ENCODE results near the gene SPTY2D1.
"Not testable (repeated sequence)": the region's sequence is repeated elsewhere in the genome, so short reads cannot be mapped to it uniquely, and the experiment has no call there.

SPTY2D1 gene

DNA sequence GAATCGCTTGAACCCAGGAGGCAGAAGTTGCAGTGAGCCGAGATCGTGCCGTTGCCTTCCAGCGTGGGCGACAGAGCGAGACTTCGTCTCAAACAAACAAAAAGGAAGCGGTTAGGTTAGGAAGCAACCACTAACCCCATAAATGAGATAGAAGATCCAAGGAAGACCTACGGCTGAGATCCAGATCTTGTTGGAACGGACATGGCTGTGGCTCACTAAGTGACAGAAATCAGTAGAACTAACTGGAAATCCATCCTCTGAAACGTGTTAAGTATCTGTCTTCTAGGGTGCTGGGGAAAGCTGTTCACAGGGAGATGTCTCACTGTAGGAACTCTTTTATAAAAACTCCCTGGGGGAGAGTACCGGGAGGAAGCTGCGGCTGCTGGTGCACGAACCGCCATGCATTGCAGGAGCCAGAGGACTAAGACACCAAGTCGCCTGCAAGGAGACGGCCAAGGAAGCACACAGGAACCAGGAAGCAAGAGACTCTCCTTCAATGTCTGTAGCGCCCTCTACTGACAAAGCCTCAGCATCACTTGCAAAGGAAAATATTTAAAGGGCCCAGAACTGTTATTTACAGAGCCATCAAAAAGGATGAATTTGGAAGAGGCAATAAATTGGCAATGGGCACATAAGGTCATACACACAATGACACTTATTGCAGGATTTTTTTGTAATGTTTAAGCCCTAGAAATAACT, 16.9 kb upstream of the SPTY2D1 start:
- Histone ChIP-seq H3K4me3 (ENCODE audit: low read length) (no peak overlapping the region), H3K36me3 (ENCODE audit: control insufficient read depth, insufficient read depth, low read length) (no peaks in the 10 kb centered on the region), H3K27ac (ENCODE audit: low read depth, low read length) (no peak overlapping the region), H3K27me3 (ENCODE audit: control insufficient read depth, insufficient read depth, low read length) (no peaks in the 10 kb centered on the region), H3K9ac (ENCODE audit: low read length) (no peak overlapping the region), H3K4me1 (ENCODE audit: control insufficient read depth, insufficient read depth, low read length) (no peaks in the 10 kb centered on the region)

DNA sequence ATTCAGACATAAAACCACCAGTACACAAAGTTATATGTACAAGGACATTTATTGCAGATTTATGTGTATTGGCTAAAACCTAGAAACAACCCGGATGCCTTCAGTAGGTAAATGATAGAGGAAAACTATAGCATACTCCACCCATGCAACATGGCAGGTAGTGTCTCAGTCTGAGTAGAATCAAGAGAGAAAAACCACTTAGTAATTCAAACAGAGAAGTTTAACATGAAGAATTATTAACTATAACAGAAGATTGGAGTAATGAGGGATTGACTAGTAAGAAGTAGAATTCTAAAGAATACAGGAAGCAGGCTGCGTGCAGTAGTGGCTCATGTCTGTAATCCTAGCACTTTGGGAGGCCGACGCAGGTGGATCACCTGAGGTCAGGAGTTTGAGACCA, 16.2 kb upstream of the SPTY2D1 start:
- Histone ChIP-seq H3K36me3 (ENCODE audit: control insufficient read depth, insufficient read depth, low read length) (no peaks in the 10 kb centered on the region), H3K27ac (ENCODE audit: low read depth, low read length) (no peak overlapping the region), H3K9ac (ENCODE audit: low read length) (no peak overlapping the region), H3K27me3 (ENCODE audit: control insufficient read depth, insufficient read depth, low read length) (no peaks in the 10 kb centered on the region), H3K4me3 (ENCODE audit: low read length) (no peak overlapping the region), H3K4me1 (ENCODE audit: control insufficient read depth, insufficient read depth, low read length) (no peaks in the 10 kb centered on the region)

DNA sequence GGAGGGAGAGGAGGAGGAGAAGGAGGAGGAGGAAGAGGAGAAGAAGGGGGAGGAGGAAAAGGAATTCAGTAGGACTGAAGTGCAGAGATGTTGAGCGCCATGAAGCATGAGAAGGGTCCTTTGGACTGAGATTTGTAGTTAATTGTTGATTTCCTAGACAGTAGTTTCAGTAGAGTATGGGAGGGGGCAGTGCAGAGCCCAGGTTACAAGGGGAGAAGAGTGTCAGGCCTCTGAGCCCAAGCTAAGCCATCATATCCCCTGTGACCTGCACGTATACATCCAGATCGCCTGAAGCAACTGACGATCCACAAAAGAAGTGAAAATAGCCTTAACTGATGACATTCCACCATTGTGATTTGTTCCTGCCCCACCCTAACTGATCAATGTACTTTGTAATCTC, 8.9 kb upstream of the SPTY2D1 start:
- not testable (repeated sequence) for H3K27me3 ChIP-seq (ENCODE audit: control insufficient read depth, insufficient read depth, low read length); H3K27ac ChIP-seq (ENCODE audit: low read depth, low read length); H3K4me1 ChIP-seq (ENCODE audit: control insufficient read depth, insufficient read depth, low read length)

DNA sequence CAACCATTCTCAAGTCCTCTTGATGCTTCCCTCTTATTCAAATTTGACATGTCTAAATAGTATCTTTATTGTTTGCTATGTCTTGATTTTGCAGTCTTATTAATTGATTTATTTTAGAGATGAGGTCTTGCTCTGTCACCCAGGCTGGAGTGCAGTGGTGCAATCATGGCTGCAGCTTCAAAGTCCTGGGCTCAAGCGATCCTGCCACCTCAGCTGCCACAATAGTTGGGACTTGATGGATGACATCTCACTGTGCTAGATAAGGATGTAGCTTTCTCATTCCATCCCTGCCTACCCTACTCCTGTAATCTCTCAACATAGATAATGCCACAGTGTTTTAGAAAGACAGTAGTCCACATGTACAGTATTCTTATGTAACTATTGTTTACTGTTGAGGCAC, 7.5 kb upstream of the SPTY2D1 start:
- Histone ChIP-seq H3K9ac (ENCODE audit: low read length) (no peak overlapping the region), H3K27ac (ENCODE audit: low read depth, low read length) (no peak overlapping the region), H3K4me3 (ENCODE audit: low read length) (no peak overlapping the region)

More for the DNA sequence above, 8.9 kb upstream of the SPTY2D1 start:
- H3K9ac ChIP-seq (ENCODE audit: low read length); H3K36me3 ChIP-seq (ENCODE audit: control insufficient read depth, insufficient read depth, low read length); H3K4me3 ChIP-seq (ENCODE audit: low read length): not testable (repeated sequence)

DNA sequence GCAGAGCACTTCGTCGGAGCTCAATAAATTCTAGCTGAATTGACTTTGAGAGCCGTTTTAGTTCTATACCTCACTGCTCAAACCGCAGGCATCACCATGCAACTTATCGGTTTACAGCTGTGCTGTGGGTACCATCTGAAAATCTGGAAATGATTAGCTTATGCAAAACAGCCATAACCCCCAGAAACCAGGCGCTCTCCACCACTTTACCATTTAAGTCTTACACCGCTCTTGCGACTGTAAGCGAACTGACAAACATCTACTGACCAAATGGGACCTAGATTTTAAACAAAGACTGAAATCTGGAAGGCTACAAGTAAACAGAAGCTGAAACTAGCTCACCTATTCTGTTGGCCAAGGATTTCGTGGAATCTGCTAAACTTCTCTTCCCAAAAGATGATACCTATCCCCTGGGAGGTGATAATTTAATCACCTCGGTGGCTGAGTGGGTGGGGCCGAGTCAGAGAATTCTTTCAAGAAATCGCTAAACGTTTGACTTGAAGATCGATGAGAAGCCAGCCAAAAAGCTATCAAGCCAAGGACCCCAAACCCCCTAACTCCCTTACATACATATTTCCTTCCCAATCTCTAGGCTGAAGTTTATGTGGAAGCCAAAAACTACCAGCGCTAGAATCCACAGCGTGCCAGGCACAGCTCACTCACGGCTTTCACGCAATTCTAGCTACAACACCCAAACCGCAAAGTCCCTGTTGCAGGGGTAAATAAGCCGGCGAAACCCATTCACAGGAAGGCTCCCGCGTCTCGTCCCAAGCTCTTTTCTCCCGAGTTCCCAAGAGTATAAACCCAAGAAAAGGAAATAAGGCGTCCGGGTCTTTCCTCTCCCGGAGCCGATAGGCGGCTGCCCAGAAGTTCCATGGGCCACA, 644 bp downstream of the SPTY2D1 start:
- Histone ChIP-seq H3K4me1 (ENCODE audit: control insufficient read depth, insufficient read depth, low read length) (peaks cover 14% of the 10 kb centered on the region), H3K9ac (ENCODE audit: low read length) (peak overlapping the region; percentile 94), H3K36me3 (ENCODE audit: control insufficient read depth, insufficient read depth, low read length) (no peaks in the 10 kb centered on the region), H3K4me3 (ENCODE audit: low read length) (peak overlapping the region; percentile 95), H3K27me3 (ENCODE audit: control insufficient read depth, insufficient read depth, low read length) (no peaks in the 10 kb centered on the region), H3K27ac (ENCODE audit: low read depth, low read length) (peak overlapping the region; percentile 92)

More for the DNA sequence above, 7.5 kb upstream of the SPTY2D1 start:
- Histone ChIP-seq H3K4me1 (ENCODE audit: control insufficient read depth, insufficient read depth, low read length) (no peaks in the 10 kb centered on the region), H3K36me3 (ENCODE audit: control insufficient read depth, insufficient read depth, low read length) (no peaks in the 10 kb centered on the region), H3K27me3 (ENCODE audit: control insufficient read depth, insufficient read depth, low read length) (no peaks in the 10 kb centered on the region)

DNA sequence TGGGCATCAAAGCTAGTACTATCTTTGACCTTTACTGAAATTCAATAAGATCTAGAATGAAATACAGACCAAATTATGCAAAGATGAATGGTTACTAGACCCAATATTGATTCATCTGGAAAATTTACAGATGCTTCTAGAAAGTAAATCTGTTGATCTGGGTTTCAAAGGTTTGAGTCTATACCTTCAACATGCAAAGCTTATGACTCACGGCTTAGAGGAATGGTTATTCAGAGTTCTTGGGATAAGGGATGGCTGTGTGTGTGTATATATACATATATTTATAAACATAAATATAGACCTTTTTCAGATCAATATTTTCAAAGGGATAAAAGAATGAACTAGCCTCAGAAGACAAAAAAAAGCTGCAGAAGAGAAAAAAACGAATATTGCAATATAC, 1.3 kb downstream of the SPTY2D1 start:
- peaks cover 14% of the 10 kb centered on the region for H3K4me1 ChIP-seq (ENCODE audit: control insufficient read depth, insufficient read depth, low read length)
- peak overlapping the region; percentile 95 for H3K4me3 ChIP-seq (ENCODE audit: low read length)
- no peak overlapping the region for H3K9ac ChIP-seq (ENCODE audit: low read length)
- H3K27me3 ChIP-seq (ENCODE audit: control insufficient read depth, insufficient read depth, low read length) = no peaks in the 10 kb centered on the region
- no peaks in the 10 kb centered on the region for H3K36me3 ChIP-seq (ENCODE audit: control insufficient read depth, insufficient read depth, low read length)
- no peak overlapping the region for H3K27ac ChIP-seq (ENCODE audit: low read depth, low read length)

DNA sequence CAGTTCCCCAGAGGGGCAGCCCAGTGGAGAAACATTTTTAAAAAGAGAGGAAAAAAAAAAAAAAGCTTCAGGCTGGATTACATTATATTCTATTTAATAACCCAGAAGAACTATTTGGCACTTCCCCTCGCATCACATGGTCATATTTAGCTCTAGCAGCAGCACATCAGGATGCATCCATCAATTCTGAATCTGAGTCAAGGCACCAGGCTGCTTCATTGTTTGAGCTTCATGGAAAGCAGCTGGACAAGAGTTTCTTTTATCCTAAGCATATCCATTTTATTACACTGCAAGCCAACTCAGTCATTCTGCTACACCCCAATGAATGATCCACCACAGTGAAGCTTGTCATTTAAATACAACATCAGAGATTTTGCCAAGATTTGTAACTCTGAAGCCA, 10.0 kb downstream of the SPTY2D1 start:
- no peak overlapping the region for H3K4me3 ChIP-seq (ENCODE audit: low read length)
- no peaks in the 10 kb centered on the region for H3K4me1 ChIP-seq (ENCODE audit: control insufficient read depth, insufficient read depth, low read length)
- no peak overlapping the region for H3K27ac ChIP-seq (ENCODE audit: low read depth, low read length)
- H3K9ac ChIP-seq (ENCODE audit: low read length) = no peak overlapping the region
- H3K36me3 ChIP-seq (ENCODE audit: control insufficient read depth, insufficient read depth, low read length) = no peaks in the 10 kb centered on the region
- H3K27me3 ChIP-seq (ENCODE audit: control insufficient read depth, insufficient read depth, low read length) = no peaks in the 10 kb centered on the region

DNA sequence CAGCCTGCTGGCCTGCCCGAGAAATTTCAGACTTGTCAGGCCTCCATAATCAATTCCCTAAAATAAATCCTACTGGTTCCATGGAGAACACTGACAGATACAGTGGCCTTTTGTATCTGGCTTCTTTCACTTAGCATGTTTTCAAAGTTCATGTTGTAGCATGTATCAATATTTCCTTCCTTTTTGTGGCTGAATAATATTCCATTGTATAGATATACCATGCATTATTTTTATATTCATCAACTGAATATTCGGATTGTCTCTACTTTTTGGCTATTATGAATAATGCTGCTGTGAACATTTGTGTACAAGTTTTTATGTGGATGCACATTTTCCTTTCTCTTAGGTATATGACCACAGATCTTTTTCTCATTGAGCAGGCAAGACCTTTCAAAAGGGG, 10.4 kb downstream of the SPTY2D1 start:
- H3K27ac ChIP-seq (ENCODE audit: low read depth, low read length) = no peak overlapping the region
- H3K9ac ChIP-seq (ENCODE audit: low read length) = no peak overlapping the region
- peaks cover 2% of the 10 kb centered on the region for H3K4me1 ChIP-seq (ENCODE audit: control insufficient read depth, insufficient read depth, low read length)
- no peaks in the 10 kb centered on the region for H3K27me3 ChIP-seq (ENCODE audit: control insufficient read depth, insufficient read depth, low read length)
- H3K36me3 ChIP-seq (ENCODE audit: control insufficient read depth, insufficient read depth, low read length) = no peaks in the 10 kb centered on the region
- H3K4me3 ChIP-seq (ENCODE audit: low read length) = no peak overlapping the region

DNA sequence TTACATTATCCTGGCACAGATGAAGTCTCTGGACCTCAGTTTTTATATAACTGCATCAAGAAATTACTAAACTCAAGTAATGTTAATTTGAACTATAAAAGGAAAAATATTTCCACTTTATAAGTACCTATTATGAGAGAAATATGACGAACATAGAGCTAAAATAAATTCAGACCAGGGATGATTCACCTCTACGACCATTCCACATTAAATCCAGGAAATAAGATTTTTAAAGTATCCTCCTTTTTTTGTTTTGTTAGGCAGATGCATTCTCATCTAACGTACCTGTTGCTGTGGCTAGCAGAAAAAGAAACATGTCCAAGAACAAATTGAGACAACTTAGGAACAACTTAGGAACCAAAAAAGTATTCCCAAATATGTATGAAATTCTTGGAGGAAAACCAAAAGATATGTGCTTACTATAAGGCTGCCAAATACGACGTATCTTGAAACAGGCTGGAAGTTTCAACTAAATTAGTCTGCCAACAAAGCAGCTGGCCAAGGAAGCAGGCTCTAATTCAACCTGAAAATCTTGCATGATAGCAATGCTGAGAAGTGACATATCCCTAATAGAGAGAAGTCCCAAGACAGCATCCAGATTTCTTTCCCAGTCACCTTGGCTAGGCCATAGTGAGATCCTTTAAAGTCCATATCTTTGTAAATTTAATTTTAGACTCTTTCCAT, 15.7 kb downstream of the SPTY2D1 start:
- H3K27me3 ChIP-seq (ENCODE audit: control insufficient read depth, insufficient read depth, low read length) = no peaks in the 10 kb centered on the region
- H3K9ac ChIP-seq (ENCODE audit: low read length) = no peak overlapping the region
- peak overlapping the region; percentile 50 for H3K27ac ChIP-seq (ENCODE audit: low read depth, low read length)
- peaks cover 15% of the 10 kb centered on the region for H3K36me3 ChIP-seq (ENCODE audit: control insufficient read depth, insufficient read depth, low read length)
- peaks cover 7% of the 10 kb centered on the region for H3K4me1 ChIP-seq (ENCODE audit: control insufficient read depth, insufficient read depth, low read length)
- no peak overlapping the region for H3K4me3 ChIP-seq (ENCODE audit: low read length)

DNA sequence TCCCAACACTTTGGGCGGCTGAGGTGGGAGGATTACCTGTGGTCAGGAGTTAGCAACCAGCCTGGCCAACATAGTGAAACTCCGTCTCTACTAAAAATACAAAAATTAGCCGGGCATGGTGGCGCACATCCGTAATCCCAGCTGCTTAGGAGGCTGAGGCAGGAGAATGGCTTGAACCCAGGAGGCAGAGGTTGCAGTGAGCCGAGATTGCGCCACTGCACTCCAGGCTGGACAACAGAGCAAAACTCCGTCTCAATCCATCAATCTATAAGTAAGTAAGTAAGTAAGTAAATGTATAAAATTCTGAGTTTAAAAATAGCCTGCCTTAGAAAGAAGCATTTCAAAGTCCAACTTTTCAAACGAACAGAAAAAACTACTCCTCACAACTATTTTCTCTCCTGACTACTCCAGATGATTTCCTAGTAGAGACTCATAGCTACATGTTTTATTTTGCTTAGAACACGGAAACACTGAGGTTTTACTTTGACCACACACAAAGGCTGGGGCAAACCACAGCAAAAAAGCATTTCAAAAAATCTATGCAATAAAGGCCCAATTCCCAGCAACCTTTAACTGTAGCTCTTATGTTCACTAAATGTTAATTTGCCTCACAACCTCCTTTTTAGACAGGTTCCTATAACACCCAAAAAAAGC, 16.3 kb downstream of the SPTY2D1 start:
- peaks cover 15% of the 10 kb centered on the region for H3K36me3 ChIP-seq (ENCODE audit: control insufficient read depth, insufficient read depth, low read length)
- peak overlapping the region; percentile 50 for H3K27ac ChIP-seq (ENCODE audit: low read depth, low read length)
- H3K4me3 ChIP-seq (ENCODE audit: low read length) = no peak overlapping the region
- no peak overlapping the region for H3K9ac ChIP-seq (ENCODE audit: low read length)
- no peaks in the 10 kb centered on the region for H3K27me3 ChIP-seq (ENCODE audit: control insufficient read depth, insufficient read depth, low read length)
- peaks cover 7% of the 10 kb centered on the region for H3K4me1 ChIP-seq (ENCODE audit: control insufficient read depth, insufficient read depth, low read length)

DNA sequence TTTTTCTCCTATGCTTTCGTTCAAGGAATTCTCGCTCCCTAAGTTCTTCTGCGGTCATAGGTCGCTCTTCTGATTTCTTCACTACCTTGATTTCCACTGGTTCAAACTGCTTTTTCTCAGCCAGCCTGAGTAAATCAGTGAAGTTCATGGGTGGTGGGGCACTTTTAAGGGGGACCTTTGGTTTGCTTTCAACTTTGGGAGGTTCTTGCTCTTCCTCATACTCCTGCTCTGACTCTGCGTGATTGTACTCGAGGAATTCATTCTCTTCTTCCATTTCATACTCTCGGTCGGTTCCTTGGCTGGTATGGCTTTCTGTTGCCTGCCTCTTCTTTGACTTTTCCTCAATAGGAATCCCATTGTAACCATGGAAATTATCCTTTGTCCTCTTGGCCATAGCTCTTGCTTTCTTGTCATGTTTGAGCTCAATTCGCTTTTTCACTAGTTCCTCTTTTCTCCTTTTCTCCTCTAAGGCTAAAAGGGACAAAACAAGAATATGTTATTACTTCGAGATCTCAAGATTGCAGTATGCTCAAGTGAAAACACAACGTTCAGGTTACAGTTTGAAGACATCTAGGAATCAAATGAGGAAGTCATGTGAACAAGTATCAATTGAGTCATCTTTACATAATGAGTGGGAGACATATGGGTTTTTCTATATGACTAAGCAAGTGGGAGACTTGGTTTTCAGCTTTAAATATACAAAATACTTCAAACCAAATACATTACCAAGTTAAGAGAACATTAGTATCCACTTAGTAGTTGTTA, 18.3 kb downstream of the SPTY2D1 start:
- Histone ChIP-seq H3K4me3 (ENCODE audit: low read length) (no peak overlapping the region), H3K36me3 (ENCODE audit: control insufficient read depth, insufficient read depth, low read length) (peaks cover 16% of the 10 kb centered on the region)

More for the DNA sequence above, 18.3 kb downstream of the SPTY2D1 start:
- no peak overlapping the region for H3K27ac ChIP-seq (ENCODE audit: low read depth, low read length)
- no peak overlapping the region for H3K9ac ChIP-seq (ENCODE audit: low read length)
- H3K27me3 ChIP-seq (ENCODE audit: control insufficient read depth, insufficient read depth, low read length) = no peaks in the 10 kb centered on the region
- H3K4me1 ChIP-seq (ENCODE audit: control insufficient read depth, insufficient read depth, low read length) = peaks cover 7% of the 10 kb centered on the region

Data from rectal smooth muscle tissue (tissue), 1 donor.